Measurements from ENCODE around the gene RMRP.

Gene RMRP

DNA sequence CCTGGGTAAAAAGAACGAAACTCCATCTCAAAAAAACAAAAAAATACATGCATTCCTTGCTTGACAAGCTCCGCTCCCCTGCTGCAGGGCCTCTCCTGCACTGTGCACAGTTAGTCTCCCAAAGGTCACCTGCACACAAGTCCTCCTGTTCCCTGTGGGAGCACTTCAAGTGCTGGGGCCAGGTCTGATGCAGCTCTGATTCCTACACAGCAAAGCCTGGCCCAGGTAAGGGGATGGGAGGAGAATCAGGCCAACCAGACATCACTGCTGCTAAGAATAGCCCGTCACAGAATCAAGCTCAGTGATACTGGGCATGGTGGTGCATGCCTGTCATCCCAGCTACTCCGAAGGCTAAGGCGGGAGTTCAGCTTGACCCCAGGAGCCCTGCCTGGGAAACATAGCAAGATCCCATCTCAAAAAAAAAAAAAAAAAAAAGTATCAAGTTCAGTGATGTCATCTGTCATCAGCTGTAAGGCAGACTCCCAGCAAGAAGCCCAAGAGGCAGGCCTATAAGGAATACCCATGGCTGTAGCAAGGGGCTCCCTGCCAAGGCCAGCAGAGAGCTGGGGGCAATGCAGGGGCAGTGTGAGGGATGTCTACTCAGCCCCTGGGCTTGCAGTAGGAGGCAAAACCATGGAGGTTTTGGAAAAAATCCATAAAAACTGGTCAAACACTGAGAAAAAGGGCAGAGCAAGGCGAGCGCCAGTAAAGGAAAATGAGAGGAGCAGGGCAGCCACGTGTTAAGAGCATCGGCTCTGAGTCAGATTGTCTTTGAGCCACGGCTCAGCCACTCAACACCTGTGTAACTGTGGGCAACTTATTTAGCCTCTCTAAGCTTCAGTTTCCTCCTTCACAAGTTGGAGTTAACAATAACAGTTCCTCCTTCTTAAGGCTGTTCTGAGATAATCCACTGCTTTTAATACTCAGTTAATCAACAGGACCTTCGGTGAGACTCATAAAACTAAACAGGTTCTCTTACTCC, 28.7 kb upstream of the RMRP start:
- DNase-seq, result peak; percentile 19

GRCh38 chr9:35685506-35685905, 27.7 kb upstream of the RMRP start:
- DNase-seq, result no peak

DNA sequence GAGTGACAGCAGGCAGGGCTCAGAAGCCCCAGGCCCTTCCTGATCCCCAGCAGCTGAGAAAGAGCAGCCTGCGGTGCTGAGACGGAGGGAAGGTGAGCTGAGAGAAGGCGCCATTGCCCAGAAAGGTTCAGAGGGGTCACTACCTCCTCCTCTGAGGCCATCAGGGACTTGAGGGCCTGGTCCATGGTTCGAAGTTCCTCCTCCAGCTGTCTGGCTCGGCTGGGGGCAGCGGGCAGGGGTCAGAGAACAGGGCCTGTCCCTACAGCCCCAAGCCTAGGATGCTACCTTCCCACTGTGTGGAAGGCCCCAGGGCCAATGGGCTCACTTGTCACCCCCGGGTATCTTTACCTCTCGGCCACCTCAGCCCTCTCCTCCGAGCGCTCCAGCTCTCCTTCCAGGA, 27.1 kb upstream of the RMRP start:
- no peak for DNase-seq

DNA sequence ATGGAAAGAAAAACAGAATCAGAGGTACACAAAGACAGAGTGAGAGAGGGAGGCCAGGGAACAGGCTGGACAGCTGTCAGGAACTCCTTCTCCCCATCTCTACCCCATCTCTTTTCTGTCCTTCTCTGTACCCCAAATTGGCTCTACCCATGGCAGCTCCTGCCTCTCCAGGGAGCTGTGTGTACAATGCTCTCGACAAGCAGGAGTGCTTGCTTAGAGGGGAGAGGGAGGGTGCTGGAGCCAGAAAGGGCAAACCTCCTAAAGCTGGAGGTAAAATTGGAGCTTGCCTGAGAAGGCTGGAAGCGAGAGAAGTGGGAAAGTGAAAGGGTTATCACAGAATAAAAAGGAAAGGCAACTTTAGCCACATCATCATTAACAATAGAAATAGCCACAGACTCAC, 25.5 kb upstream of the RMRP start:
- peak; percentile 30 for DNase-seq

GRCh38 chr9:35682520-35683315, 24.9 kb upstream of the RMRP start:
- DNase-seq, result no peak

GRCh38 chr9:35682051-35682450, 24.2 kb upstream of the RMRP start:
- DNase-seq, result no peak

DNA sequence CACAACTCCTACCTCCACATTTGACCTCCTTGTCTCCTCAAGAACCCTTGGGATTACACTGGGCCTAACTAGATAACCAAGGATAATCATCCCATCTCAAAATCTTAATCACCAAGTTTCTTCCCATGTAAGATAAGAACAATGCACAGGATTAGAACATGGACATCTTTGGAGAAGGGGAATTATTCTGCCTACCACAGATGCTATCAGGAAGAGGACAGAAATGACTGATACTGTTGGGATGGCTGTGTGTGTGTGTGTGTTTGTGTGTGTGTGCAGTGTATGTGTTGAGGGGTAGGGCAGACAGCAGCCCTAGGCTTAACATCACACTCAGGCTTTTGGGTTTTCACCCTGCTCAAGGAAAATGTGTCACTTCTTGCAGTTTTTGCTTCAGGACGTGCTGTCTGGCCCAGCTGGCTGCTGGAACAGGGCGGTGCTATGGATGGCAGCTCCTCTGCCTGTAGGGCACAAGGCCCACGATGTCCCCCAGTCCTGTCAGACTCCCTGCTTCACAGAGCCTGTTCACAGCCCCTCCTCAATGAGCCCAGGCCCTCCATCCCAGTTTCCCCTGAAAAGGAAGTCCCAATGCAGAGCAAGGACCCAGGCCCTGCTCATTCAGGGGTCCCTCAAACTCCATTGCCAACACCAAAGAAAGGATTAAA, 23.7 kb upstream of the RMRP start:
- DNase-seq, result no peak

DNA sequence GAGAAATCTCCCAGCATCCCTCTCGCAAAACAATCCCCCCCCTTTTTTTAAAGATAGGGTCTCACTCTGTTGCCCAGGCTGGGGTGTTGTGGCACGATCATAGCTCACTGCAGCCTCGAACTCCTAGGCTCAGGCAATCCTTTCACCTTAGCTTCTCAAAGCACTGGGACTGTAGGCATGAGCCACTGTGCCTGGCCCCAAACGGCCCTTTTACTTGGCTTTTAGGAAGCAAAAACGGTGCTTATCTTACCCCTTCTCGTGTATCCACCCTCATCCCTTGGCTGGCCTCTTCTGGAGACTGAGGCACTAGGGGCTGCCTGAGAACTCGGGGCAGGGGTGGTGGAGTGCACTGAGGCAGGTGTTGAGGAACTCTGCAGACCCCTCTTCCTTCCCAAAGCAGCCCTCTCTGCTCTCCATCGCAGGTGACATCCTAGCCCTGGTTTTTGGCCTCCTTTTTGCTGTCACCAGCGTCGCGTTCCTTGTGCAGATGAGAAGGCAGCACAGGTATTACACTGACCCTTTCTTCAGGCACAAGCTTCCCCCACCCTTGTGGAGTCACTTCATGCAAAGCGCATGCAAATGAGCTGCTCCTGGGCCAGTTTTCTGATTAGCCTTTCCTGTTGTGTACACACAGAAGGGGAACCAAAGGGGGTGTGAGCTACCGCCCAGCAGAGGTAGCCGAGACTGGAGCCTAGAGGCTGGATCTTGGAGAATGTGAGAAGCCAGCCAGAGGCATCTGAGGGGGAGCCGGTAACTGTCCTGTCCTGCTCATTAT, 22.7 kb upstream of the RMRP start:
- DNase-seq, result no peak

DNA sequence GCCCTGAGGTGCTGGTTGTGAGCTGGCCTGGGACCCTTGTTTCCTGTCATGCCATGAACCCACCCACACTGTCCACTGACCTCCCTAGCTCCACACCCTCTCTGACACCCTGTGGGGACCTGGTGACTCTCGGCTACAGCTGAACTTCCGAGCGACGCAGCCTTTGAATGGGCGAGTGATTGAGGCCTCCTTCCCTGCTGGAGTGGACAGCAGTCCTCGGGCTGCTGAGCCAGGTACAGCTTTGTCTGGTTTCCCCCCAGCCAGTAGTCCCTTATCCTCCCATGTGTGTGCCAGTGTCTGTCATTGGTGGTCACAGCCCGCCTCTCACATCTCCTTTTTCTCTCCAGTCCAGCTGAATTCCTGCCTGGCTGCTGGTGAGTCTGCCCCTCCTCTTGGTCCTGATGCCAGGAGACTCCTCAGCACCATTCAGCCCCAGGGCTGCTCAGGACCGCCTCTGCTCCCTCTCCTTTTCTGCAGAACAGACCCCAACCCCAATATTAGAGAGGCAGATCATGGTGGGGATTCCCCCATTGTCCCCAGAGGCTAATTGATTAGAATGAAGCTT, 22.0 kb upstream of the RMRP start:
- no peak for DNase-seq

DNA sequence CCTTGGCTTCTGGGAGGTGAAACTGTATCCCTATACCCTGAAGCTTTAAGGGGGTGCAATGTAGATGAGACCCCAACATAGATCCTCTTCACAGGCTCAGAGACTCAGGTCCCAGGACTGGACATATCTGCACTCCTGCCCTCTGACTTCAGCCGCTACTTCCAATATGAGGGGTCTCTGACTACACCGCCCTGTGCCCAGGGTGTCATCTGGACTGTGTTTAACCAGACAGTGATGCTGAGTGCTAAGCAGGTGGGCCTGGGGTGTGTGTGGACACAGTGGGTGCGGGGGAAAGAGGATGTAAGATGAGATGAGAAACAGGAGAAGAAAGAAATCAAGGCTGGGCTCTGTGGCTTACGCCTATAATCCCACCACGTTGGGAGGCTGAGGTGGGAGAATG, 21.3 kb upstream of the RMRP start:
- DNase-seq, result no peak

DNA sequence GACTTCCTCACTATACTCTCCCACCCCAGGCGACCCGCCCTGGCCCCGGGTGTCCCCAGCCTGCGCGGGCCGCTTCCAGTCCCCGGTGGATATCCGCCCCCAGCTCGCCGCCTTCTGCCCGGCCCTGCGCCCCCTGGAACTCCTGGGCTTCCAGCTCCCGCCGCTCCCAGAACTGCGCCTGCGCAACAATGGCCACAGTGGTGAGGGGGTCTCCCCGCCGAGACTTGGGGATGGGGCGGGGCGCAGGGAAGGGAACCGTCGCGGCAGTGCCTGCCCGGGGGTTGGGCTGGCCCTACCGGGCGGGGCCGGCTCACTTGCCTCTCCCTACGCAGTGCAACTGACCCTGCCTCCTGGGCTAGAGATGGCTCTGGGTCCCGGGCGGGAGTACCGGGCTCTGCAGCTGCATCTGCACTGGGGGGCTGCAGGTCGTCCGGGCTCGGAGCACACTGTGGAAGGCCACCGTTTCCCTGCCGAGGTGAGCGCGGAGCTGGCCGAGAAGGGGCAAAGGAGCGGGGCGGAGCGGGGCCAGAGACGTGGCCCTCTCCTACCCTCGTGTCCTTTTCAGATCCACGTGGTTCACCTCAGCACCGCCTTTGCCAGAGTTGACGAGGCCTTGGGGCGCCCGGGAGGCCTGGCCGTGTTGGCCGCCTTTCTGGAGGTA, 18.0 kb upstream of the RMRP start:
- peak; percentile 38 for DNase-seq

GRCh38 chr9:35675204-35675603, 17.4 kb upstream of the RMRP start:
- peak; percentile 15 for DNase-seq

DNA sequence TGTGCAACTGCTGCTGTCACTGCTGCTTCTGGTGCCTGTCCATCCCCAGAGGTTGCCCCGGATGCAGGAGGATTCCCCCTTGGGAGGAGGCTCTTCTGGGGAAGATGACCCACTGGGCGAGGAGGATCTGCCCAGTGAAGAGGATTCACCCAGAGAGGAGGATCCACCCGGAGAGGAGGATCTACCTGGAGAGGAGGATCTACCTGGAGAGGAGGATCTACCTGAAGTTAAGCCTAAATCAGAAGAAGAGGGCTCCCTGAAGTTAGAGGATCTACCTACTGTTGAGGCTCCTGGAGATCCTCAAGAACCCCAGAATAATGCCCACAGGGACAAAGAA, 16.2 kb upstream of the RMRP start:
- no peak for DNase-seq

DNA sequence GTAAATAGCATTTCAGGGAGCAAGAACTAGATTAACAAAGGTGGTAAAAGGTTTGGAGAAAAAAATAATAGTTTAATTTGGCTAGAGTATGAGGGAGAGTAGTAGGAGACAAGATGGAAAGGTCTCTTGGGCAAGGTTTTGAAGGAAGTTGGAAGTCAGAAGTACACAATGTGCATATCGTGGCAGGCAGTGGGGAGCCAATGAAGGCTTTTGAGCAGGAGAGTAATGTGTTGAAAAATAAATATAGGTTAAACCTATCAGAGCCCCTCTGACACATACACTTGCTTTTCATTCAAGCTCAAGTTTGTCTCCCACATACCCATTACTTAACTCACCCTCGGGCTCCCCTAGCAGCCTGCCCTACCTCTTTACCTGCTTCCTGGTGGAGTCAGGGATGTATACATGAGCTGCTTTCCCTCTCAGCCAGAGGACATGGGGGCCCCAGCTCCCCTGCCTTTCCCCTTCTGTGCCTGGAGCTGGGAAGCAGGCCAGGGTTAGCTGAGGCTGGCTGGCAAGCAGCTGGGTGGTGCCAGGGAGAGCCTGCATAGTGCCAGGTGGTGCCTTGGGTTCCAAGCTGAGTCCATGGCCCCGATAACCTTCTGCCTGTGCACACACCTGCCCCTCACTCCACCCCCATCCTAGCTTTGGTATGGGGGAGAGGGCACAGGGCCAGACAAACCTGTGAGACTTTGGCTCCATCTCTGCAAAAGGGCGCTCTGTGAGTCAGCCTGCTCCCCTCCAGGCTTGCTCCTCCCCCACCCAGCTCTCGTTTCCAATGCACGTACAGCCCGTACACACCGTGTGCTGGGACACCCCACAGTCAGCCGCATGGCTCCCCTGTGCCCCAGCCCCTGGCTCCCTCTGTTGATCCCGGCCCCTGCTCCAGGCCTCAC, 15.6 kb upstream of the RMRP start, which contains the start of gene CA9:
Gene CA9 (plus strand): TSS at position 797 of the 893 bp plus-strand sequence. CDS start 32 bp downstream, at position 829.
- DNase-seq, result peak; percentile 53

GRCh38 chr9:35669331-35670145, 11.7 kb upstream of the RMRP start:
- DNase-seq, result peak; percentile 93

- no peak for DNase-seq
Observed at GRCh38 chr9:35667939-35668338, 10.1 kb upstream of the RMRP start.

DNA sequence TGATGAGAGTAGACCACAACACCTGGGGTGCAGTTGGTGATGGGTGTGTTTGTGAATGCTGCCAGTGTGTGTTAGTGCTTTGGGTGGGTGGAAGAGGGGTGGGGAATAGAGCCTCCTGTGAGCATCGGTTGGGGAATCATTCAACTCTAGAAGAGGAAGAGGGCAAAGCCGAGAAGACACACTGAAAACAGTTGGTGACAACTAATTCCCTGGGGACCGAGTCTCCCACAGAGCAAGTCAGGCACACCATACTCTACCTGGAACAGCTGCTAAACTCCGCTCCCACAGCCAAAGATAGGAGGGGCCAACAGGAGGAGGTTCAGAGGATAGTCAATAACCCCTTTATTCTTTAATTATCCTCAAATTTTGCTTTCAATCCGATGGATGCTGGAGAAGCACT, 8.7 kb upstream of the RMRP start:
- DNase-seq, result no peak

DNA sequence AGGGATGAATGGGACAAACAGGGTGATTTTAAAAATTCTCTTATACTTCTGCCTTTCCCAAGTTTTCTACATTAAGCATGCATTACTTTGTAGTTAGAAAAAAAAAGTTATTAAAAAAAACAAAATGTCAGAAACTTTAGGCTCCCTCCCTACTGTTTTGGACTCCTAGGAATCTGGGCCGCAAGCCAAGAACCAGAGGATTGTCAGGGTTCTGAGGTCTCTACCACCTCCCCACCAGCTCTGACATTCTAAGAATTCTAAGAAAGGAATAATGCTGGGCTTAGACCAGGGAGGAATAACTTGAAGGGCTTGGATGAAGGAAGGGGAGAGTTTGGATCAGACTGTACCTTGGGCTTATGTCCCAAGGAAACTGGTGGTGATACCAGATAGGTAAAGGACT, 8.2 kb upstream of the RMRP start:
- DNase-seq, result no peak

GRCh38 chr9:35665471-35665818, 7.6 kb upstream of the RMRP start:
- DNase-seq, result no peak
